ES-I3 (cell line): ENCODE measurements around the gene SOCS1.
"Not testable (repeated sequence)": the region's sequence is repeated elsewhere in the genome, so short reads cannot be mapped to it uniquely, and the experiment has no call there.

Experiments
- H3K36me3 ChIP-seq: 2 replicates; pipeline ENCODE4 v1.6.1; 2013; ENCODE audit warnings: mild to moderate bottlenecking, low read length, control low read depth, moderate library complexity; ENCODE audit not compliant: insufficient read depth
- H3K4me1 ChIP-seq: 2 replicates; pipeline ENCODE4 v1.6.1; 2013; ENCODE audit warnings: mild to moderate bottlenecking, control low read depth, low read length; ENCODE audit not compliant: insufficient read depth
- H3K9ac ChIP-seq: 2 replicates; pipeline ENCODE4 v1.6.1; 2013; ENCODE audit warnings: low read depth, mild to moderate bottlenecking, low read length, moderate library complexity
- H3K9me3 ChIP-seq: 2 replicates; pipeline ENCODE4 v1.6.1; 2013; ENCODE audit warnings: mild to moderate bottlenecking, low read length, moderate library complexity; ENCODE audit not compliant: control insufficient read depth, insufficient read depth

Gene SOCS1, protein sequence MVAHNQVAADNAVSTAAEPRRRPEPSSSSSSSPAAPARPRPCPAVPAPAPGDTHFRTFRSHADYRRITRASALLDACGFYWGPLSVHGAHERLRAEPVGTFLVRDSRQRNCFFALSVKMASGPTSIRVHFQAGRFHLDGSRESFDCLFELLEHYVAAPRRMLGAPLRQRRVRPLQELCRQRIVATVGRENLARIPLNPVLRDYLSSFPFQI

DNA sequence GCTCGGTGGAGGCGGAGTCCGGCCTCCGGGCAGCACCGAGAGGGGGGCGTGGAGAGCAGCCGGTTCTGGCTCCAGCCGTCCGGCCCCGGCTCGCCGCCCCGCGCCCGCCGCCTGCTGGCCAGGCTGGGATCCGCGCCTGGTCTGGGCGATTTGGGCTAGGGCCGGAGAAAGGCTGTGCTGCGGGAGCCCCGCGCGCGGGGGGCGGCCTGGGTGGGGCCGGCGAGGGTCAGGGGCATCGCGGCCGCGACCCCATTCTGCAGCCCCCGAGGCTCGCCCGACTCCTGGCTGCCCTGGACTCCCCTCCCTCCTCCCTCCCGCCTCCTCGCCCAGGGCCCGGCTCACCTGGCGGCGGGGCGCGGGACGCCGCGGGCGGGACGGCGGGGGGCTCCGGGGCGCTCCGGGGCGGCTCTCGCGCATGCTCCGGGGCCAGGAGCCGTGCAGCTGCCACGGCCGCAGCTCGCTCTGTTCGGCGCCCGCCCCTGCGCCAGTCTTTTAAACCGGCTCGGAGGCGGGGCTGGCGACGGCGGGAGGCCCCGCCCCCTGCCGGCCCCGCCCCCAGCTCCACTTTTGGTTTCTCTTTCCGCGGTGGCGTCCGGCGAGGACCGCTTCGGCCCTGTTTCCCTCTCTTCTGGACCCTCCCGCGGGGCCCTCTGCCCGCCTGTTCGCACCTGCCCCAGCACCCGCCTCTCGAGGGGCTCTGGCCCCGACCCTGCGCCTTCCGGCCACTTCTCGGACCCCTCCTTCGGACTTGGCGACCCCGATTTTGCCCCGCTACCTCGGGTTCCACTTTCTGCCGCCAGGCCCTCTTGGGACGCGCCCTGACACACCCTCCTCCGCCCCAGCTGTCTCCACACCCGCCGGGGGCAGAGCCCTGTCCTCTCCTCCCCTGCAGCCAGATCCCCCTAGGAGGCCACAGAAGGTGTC is at the start of gene SOCS1:
Gene SOCS1 (minus strand): TSS at position 468 of the 924 bp plus-strand sequence. CDS start 726 bp downstream, outside the sequence.
- H3K9me3 ChIP-seq: no peaks in the 10 kb centered on the region
- peak within 1 kb of the TSS; percentile 79 for H3K9ac ChIP-seq
- H3K36me3 ChIP-seq: peaks cover 11% of the 10 kb centered on the region
- peaks cover 23% of the 10 kb centered on the region for H3K4me1 ChIP-seq

DNA sequence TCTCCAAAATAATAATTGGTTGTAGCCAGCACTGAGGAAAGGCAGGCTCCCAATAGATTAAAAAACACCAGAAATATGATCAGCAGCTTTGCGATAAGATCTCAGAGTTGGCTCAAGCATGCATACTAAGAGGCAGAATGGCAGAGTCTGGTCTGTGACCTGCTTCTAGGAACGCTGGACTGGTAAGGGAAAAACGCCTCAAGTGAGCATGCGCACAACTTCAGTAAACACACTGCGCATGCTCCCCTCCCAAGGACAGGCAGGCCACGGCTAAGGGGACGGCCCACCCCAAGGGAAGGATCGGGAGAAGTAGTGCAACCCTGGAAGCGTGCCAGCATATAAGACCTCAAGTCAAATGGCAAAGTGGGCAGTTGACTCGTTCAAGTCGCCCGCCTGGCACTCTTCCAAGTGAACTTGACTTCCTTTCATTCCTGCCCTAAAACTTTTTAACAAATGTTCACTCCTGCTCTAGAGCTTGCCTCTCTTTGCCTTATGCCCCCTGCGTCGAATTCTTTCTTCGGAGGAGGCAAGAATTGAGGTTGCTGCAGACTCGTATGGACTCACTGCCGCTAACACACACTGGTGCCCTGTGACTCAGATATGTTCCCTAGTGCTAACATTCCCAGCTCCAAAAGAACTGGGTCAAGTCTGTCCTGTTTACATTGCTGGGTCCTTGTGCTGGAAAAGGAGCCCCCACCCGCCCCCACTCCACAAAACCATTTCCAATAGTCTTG is 47.6 kb upstream of the SOCS1 start:
- no peaks in the 10 kb centered on the region for H3K9me3 ChIP-seq
- H3K36me3 ChIP-seq: no peaks in the 10 kb centered on the region
- H3K4me1 ChIP-seq: peaks cover 3% of the 10 kb centered on the region; the same call in 1 of the 2 replicates
- H3K9ac ChIP-seq: no peak overlapping the region

DNA sequence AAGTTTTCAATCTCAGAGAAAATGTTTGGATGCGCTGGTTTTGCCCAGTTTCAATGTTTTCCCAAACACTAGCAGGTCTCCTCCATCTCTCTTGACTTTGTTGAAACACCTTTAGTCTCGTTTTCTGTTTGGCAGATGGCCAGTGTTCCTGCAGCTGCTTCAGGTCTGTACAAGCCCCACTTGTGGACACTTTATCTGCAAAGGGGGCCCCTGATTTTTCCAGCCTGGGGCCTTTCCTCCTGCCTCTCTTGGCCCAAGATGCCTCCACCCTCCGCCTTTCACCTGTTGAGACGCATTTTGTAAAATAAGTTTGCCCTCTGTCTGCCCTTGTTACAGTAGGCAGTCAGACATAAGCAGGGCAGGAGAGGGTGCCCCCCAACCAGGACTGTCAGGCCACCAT is 47.0 kb upstream of the SOCS1 start:
- Histone ChIP-seq H3K9me3 (no peaks in the 10 kb centered on the region), H3K9ac (no peak overlapping the region), H3K4me1 (0 out of 2 replicates have a peak, but pooled peaks cover 2% of the 10 kb centered on the region)

DNA sequence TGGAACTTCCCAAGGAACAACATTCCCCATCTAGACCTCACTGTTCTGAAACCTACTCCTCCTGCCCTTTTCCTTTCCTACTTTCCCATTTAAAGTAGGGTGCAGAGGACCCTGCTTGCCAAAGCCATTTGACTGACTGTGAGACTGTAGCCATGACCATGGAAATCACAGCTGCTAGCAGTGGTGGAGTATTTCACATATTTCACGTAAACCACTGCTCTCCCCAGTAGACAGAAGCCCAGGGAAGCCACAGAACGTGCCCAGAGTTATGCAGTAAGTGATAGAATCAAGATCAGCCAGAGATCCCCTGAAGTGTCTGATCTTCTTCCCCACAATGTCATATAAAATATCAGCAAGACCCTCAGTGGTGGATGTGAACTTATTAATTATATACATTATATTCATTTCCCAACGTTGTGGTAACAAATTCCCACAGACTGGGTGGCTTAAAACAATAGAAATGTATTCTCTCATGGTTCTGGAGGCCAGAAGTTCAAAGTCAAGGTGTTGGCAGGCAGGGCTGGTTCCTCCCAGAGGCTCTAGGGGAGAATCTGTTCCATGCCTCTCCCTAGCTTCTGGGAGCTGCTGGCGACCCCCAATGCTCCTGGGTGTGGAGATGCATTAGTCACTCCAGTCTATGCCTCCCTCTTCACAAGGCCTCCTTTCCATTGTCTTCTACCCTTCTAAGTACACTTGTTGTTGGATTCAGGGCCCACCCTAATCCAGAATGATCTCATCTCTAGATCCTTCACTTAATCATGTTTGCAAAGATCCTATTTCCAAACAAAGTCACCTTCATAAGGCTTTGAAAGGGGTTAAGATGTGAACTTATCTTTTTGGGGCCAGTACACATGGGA is 45.9 kb upstream of the SOCS1 start:
- Histone ChIP-seq H3K9me3 (no peaks in the 10 kb centered on the region), H3K4me1 (peaks cover 12% of the 10 kb centered on the region), H3K9ac (no peak overlapping the region), H3K36me3 (no peaks in the 10 kb centered on the region)

More for the DNA sequence above, 47.0 kb upstream of the SOCS1 start:
- H3K36me3 ChIP-seq: no peaks in the 10 kb centered on the region

DNA sequence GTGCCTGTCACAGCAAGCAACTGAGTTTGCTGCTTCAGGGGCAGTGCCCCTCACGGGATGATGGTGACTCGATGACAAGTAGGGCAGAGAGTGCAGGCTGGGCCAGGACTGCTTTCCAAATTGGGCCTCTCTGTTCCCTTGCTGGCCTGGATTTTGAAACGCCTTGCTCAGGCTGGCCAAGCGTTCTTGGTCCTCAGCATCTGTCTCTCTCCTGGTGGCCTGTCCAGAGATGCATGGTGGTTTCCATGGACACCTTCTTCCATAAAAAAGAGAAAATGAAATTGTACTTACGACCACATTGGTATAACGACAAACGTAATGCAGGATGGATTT is 44.5 kb upstream of the SOCS1 start:
- H3K36me3 ChIP-seq: no peaks in the 10 kb centered on the region
- no peak overlapping the region for H3K9ac ChIP-seq
- no peaks in the 10 kb centered on the region for H3K9me3 ChIP-seq
- peaks cover 14% of the 10 kb centered on the region for H3K4me1 ChIP-seq

DNA sequence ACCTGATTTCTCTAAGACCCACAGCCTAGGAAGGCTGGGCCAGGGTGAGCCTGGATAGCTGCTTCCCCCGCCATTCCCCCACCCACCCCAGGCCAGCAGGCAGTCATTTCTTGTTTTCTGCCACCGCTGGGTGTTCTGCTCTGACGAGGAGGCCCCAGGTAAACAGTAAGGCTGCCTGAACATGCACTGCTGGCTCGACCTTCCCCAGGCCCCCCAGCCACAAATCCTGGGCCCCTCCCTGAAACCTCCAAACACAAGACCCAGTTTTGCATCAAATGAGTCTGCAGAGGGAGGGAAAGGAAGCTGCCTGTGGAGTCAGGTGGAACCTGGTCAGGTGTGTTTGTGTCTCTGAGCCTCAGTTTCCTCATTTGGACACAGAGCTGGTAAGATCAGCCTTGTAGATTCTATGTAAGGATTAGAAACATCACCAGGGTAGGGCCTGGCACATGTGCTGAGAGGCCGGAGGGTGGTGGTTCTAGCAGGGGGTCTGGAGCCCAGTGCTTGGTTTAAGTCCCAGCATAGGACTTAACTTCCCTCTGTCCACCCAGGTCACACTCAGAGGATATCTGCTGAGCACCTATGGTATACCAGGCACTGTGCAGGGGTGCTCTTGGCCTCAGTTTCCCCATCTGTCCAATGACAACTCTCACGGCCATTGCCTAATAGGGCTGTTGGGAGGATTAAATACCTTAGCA is 44.0 kb upstream of the SOCS1 start:
- Histone ChIP-seq H3K4me1 (peaks cover 14% of the 10 kb centered on the region), H3K9me3 (no peaks in the 10 kb centered on the region), H3K36me3 (no peaks in the 10 kb centered on the region), H3K9ac (no peak overlapping the region)

DNA sequence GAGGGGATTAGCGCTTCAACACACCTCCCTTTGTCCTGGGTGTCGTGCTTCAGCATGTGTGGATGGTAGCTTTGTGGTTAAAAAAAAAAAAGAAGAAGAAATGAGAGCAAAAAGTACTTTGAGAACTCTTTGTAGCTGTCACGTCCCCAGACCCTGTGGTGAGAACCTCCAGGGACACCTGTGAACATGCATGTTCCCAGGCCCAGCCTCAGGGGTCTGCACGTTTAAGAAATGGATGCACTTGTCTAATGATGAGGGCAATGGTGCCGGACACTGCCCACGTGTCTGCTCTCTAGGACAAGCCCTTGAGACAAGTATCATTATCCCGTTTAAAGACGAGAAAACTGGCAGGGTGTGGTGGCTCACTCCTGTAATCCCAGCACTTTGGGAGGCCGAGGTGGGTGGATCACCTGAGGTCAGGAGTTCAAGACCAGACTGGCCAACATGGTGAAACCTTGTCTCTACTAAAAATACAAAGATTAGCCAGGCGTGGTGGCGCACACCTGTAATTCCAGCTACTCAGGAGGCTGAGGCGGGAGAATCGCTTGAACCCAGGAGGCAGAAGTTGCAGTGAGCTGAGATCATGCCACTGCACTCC is 43.0 kb upstream of the SOCS1 start:
- H3K9me3 ChIP-seq, H3K36me3 ChIP-seq, H3K9ac ChIP-seq: not testable (repeated sequence)
- peaks cover 14% of the 10 kb centered on the region for H3K4me1 ChIP-seq

DNA sequence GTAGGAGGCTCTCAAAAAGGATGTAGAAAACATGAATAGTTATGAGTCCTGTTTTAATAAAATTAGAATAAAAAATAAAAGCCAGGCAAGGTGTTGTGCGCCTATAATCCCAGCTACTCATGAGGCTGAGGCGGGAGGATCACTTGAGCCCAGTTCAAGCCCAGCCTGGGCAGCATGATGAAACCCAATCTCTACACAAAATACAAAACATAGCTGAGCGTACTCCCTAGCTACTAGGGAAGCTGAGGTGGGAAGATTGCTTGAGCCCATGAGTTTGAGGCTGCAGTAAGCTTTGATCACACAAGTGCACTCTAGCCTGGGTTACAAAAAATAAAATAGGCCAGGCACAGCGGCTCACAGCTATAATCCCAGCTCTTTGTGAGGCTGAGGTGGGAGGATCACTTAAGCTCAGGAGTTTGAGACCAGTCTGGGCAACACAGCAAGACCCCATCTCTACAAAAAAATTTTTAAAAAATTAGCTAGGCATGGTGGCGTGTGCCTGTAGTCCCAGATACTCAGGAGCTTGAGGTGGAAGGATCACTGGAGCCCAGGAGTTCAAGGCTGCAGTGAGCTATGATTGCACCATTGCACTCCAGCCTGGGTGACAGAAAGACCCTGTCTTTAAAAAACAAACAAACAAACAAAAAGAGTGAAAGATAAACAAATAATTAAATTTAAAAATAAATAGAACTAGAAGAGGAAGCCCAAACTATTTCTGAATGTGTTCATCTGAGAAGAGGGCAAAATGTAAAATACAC is 42.3 kb upstream of the SOCS1 start:
- Histone ChIP-seq H3K36me3 (no peaks in the 10 kb centered on the region), H3K4me1 (peaks cover 14% of the 10 kb centered on the region), H3K9ac (no peak overlapping the region), H3K9me3 (no peaks in the 10 kb centered on the region)

DNA sequence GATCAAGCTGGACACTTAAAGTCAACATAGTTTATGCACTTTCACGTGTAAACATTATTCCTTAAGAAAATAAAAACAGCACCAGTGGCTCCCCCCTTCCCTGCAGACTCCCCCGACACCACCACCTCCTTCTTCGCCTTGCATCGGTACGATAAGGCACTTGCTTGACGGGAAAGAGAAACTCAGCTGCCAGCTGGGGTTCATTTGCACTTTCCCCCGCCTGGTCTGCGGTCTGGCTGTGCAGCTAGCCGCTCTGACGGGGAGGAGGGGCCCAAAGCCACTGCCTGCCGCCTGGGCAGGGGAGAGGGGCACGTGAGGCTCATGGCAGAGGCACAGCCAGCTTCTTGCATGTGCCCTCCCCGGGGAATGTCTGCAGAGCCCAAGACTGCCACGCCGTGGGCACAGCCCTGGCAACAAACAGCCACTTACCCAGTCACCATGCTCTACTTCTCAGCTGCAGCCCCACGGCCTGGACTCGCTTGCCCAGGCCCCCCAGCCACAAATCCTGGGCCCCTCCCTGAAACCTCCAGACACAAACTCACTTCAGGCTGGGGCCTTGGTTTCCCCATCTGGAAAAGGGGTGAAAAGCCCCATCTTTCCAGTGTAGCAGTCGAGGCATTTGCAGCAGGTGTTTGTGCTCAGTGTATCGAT is 41.6 kb upstream of the SOCS1 start:
- Histone ChIP-seq H3K36me3 (no peaks in the 10 kb centered on the region), H3K9ac (no peak overlapping the region), H3K4me1 (peaks cover 14% of the 10 kb centered on the region), H3K9me3 (no peaks in the 10 kb centered on the region)

DNA sequence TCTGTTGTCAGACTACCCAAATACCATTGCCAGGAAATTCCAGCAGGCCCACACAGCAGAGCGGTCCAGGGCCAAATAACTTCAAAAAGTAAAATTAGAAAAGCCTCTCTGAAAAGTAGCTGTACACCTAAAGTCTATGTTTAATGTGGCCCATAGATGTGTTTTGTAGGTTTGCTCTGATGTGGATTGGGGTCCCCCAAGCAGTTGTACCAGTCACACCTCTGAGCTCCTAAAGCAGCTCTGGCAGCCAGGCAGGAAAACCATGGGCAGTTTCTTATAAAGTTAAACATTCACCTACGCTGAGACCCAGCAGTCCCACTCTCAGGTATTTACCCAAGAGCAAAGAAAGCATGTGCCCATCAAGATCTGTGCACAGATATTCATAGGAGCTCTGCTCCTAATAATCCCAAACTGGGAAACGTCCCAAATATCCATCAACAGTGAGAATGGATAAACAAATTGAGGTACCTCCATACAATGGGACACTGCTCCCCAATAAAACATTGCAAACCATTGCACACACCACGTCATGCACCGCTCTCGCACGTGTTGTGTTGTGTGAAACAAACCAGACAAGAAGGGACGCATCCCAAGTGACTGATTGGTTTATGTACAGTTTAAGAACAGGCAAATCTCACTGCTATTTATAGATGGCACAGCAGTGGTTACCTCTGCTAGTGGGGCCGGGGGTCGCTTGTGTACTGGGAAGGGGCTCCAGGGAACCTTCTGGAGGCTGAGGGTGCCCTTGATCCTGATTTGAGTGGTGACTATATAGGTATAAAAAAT is 40.9 kb upstream of the SOCS1 start:
- H3K9ac ChIP-seq: no peak overlapping the region
- peaks cover 14% of the 10 kb centered on the region for H3K4me1 ChIP-seq
- H3K36me3 ChIP-seq: no peaks in the 10 kb centered on the region
- no peaks in the 10 kb centered on the region for H3K9me3 ChIP-seq

DNA sequence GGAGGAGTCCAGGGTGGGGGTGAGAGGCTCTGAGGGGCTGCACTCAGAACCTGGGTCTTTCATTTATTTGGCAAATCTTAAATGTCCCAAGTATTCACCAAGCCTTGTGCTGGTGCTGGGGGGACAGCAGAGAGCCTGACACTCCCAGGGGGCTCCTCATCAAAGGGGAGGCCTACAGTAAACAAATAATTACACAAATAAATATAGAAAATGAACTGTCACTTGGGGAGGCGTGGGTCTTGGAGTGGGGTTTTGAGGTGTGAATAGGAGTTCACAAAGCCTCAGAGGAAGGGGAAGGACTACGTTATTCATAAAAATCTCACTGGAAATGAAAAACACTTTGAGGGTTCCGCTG is 40.3 kb upstream of the SOCS1 start:
- Histone ChIP-seq H3K4me1 (peaks cover 15% of the 10 kb centered on the region), H3K9me3 (no peaks in the 10 kb centered on the region), H3K36me3 (no peaks in the 10 kb centered on the region), H3K9ac (no peak overlapping the region)

DNA sequence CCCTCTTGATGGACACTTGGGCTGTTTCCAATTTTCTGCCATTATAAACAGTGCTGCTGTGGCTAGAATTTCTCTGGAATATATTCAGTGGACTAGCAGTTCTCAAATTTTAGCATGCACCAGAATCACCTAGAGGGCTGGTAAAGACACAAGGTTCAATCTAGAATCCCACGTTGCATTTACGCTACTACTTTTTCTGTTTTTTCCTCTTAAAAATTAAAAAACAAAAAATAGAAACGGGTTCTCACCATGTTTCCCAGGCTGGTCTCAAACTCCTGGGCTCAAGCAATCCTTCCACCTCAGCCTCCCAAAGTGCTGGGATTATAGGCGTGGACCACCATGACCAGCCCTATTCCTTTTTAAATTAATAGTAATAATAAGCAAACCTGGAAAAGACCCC is 39.7 kb upstream of the SOCS1 start:
- H3K9ac ChIP-seq: no peak overlapping the region
- H3K36me3 ChIP-seq: no peaks in the 10 kb centered on the region
- no peaks in the 10 kb centered on the region for H3K9me3 ChIP-seq
- peaks cover 21% of the 10 kb centered on the region for H3K4me1 ChIP-seq
